Transverse colon (tissue), 3 donors: ENCODE data around the gene ACSL4.

Experiments used
- CTCF ChIP-seq, 5 experiments: fragments of 200-600 bp in 3 of 5; fragments of 450-650 bp in 2 of 5; sonication (generic) in 3 of 5; IDR thresholded peaks; 1 replicate in 2 of 5; 2 replicates in 3 of 5; pipeline ENCODE4 v1.5.1; 2016 to 2017; ENCODE audit warnings: antibody characterized with exemption in 5 of 5, inconsistent platforms in 3 of 5, mild to moderate bottlenecking in 2 of 5, moderate library complexity in 1 of 5
- POLR2A ChIP-seq: fragments of 450-650 bp; IDR thresholded peaks from one replicate; pipeline ENCODE4 v1.6.1; 2016; ENCODE audit warnings: antibody characterized with exemption, mild to moderate bottlenecking, moderate library complexity

- TF ChIP-seq CTCF (IDR thresholded peaks at IDR 0.05) (no peak), POLR2A (no peak)
Observed at GRCh38 chrX:109719264-109719663, 13.8 kb downstream of the ACSL4 start.
